Measurements from ENCODE around the gene AKR1C2.
"Not testable (repeated sequence)": the region's sequence is repeated elsewhere in the genome, so short reads cannot be mapped to it uniquely, and the experiment has no call there.

DNA sequence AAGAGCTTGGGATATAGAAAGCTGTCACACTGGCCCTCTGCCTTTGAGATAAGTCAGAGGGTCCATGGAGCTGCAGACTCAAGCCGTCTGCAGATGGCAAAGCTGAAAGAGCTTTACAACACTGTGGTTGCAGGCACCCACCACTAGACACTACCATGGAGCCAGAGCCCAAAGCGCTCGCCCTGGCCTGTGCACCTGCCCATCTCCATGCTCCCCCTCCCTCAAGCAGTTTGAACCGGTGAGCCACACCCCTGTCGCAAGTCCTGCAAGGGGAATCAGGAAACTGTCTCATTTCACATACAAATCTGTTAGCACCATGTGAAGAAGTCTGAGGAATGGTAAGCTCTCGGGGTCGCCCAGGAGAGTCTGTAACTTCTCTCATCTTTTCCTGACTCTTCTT lies 6.4 kb upstream of the AKR1C2 start:
- TF ChIP-seq, protein P1, sequence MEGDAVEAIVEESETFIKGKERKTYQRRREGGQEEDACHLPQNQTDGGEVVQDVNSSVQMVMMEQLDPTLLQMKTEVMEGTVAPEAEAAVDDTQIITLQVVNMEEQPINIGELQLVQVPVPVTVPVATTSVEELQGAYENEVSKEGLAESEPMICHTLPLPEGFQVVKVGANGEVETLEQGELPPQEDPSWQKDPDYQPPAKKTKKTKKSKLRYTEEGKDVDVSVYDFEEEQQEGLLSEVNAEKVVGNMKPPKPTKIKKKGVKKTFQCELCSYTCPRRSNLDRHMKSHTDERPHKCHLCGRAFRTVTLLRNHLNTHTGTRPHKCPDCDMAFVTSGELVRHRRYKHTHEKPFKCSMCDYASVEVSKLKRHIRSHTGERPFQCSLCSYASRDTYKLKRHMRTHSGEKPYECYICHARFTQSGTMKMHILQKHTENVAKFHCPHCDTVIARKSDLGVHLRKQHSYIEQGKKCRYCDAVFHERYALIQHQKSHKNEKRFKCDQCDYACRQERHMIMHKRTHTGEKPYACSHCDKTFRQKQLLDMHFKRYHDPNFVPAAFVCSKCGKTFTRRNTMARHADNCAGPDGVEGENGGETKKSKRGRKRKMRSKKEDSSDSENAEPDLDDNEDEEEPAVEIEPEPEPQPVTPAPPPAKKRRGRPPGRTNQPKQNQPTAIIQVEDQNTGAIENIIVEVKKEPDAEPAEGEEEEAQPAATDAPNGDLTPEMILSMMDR (IDR thresholded peaks at IDR 0.05): not testable (repeated sequence)
- not testable (repeated sequence) for TF ChIP-seq ZFX (IDR thresholded peaks at IDR 0.05; ENCODE audit: borderline replicate concordance)

All from 22Rv1 (cell line).